ENCODE measurements around the gene NTRK2.

The NTRK2 gene

DNA sequence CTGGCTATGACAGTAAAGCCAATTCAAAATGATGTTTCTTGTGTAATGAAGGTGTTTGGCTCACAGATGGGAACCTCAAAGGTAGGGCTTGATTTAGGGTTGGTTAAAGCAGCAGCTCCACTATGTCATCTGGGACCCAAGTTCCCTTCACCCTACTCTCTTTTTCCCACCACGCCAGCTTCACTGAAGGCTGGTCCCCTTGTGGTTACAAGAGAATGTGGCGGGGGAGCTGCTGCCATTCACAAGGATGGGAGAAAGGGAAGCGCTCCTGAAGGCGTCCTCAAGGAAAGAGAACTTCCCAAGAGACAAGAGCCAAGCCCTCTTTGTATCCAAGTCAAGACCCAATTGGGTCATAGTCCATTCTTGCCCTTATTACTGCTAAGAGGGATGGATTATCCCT, 72.7 kb downstream of the NTRK2 start:
- no peak for DNase-seq

- no peak for DNase-seq
Observed at GRCh38 chr9:84744195-84744594, 74.7 kb downstream of the NTRK2 start.

DNA sequence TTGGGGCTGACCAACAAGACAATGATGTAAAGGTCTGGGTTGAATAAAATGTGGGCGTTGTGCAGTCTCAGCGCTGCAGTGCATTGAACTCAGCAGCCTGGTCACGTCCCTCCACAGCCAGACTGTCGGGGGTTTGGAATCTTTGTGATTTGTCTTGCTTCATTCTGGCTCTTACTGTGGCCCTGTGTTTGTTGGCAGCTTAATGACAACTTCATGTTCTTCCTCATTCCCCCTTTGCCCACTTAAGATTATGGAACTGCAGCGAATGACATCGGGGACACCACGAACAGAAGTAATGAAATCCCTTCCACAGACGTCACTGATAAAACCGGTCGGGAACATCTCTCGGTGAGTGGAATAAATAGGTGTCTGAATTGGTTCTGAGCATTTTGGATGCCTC, 75.2 kb downstream of the NTRK2 start:
- no peak for DNase-seq

- no peak for DNase-seq
Observed at GRCh38 chr9:84748112-84748511, 78.6 kb downstream of the NTRK2 start.

DNA sequence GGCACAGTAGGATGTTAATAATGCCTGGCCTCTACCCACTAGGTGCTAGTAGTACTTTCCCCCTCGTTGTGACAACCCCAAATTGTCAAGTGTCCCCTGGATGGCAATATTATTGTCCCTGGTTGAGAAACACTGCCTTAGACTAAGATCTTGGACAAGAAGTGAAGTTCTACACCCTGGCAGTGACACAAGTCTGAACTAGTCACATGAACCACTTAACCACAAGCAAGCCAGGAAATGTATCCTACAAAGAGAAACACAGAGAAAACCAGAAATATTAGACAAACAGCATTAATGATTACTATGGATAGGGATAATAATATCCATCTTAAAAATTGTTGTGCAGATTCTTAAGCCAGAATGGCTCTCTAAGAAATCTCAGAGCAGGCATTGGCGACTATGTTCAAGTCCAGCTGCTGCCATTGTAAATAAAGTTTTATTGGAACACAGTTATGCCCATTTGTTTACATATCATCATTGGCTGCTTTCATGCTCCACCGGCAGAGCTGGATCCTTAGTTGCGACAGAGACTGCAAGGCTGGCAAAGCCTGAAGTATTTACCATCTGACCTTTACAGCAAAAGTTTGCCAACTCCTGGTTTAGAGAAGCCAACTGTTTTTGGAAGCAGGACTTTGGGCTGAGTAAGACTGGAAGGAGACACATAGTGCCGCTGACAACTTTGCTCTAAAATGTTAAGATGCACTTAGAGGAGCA, 80.8 kb downstream of the NTRK2 start:
- no peak for DNase-seq

GRCh38 chr9:84751921-84752320, 82.4 kb downstream of the NTRK2 start:
- DNase-seq = no peak

- DNase-seq = no peak
Observed at GRCh38 chr9:84754461-84754860, 84.9 kb downstream of the NTRK2 start.

GRCh38 chr9:84754881-84755280, 85.4 kb downstream of the NTRK2 start:
- DNase-seq = no peak

DNA sequence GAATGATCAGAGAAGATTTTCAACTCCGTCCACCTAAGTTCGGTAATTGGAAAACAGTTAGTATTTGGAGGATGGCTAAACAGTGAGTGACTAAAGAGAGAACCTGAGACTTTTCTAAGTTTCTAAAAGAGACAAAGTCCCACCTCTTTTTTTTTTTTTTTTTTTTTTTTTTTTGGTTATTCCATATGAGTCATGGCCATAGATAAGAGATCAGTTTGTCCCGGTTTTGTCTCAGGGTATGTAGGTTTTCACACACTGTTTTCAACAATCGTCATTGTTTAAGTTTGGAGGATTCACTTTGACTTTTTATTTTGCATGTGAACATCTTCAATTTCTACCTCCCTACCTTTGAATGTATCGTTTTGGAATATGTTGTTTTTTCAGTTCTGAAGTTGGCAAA, 85.9 kb downstream of the NTRK2 start:
- no peak for DNase-seq

GRCh38 chr9:84756171-84756570, 86.6 kb downstream of the NTRK2 start:
- no peak for DNase-seq

DNA sequence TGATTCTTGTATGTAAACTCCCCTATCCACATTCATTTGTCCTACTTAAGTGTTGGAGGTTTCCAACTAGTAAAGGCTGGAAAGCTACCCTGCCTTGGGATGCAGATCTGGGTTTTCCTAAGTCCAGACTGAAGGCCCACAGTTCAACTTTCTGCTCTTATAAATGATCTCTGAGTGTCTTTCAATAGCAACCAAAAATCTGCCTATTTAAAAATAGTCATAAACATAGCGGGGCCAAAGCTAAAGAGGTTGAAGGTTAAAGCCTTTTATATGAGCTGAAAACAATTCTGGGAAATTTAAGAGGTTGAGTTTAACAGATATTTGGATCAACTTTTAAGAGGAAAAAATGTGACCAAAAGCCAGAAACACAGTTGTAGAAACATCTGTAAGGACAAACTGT, 87.2 kb downstream of the NTRK2 start:
- DNase-seq = no peak

GRCh38 chr9:84758817-84759216, 89.3 kb downstream of the NTRK2 start:
- no peak for DNase-seq

- no peak for DNase-seq
Observed at GRCh38 chr9:84759300-84759750, 89.8 kb downstream of the NTRK2 start.

- DNase-seq = no peak
Observed at GRCh38 chr9:84759804-84760203, 90.3 kb downstream of the NTRK2 start.

- DNase-seq = no peak
Observed at GRCh38 chr9:84761137-84761808, 91.7 kb downstream of the NTRK2 start.

DNA sequence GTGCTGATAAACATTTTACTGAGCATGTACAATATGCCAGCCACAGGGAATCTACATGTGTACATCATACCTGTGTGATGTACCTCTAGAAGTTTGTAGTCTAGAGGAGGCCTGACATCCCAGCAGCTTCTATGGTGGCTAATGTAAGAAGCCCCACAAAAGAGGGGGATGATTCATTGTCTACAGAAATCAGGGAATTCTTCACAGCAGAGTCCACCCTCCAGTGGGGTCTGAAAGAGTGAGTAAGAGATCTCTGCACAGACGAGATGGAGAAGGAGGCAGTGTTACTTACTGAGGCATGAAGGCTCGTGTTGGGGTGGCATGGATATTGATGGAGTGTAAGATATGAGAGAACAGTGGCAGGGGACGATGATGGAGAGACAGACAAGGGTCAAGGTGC, 103.0 kb downstream of the NTRK2 start:
- DNase-seq = no peak

DNA sequence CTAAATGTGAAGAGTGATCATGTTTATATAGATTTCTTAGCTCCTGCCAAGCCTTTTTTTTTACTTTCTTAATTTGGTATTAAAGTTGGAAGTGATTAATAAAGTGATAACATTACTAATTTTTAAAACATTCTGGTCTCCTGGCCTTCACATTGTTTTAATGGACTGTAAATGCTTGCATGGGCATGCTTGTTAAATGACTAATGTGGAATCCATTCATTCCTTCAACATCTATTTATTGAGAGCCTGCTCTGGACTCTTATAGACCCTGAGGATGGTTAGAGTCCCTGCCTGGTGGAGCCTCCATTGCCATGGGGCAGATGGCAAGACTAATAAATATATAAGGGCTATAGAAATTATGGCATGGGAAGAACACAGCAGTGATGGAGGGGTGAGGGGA, 103.5 kb downstream of the NTRK2 start:
- DNase-seq = no peak

- DNase-seq = no peak
Observed at GRCh38 chr9:84775056-84775643, 105.6 kb downstream of the NTRK2 start.

- no peak for DNase-seq
Observed at GRCh38 chr9:84778570-84778969, 109.0 kb downstream of the NTRK2 start.

GRCh38 chr9:84779883-84780282, 110.4 kb downstream of the NTRK2 start:
- no peak for DNase-seq

- DNase-seq = no peak
Observed at GRCh38 chr9:84780385-84780784, 110.9 kb downstream of the NTRK2 start.

DNA sequence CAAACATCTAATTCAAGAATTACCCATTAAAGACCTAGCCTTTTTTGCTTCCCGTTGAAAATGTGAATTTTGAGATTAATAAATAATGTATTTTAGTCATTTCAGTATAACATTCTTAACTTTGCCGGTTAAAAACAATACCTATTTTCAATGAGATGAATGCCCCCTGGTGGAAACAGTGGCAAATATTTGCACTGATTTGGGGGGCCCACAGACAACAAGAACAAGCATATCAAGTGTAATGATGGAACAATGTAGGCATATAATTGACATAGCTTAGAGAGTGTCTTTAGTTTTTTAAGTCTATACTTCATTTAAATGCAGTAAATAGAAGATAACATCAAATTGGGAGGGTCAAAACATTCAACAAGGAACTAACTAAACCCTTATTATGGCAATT, 111.9 kb downstream of the NTRK2 start:
- peak; percentile 9 for DNase-seq

DNA sequence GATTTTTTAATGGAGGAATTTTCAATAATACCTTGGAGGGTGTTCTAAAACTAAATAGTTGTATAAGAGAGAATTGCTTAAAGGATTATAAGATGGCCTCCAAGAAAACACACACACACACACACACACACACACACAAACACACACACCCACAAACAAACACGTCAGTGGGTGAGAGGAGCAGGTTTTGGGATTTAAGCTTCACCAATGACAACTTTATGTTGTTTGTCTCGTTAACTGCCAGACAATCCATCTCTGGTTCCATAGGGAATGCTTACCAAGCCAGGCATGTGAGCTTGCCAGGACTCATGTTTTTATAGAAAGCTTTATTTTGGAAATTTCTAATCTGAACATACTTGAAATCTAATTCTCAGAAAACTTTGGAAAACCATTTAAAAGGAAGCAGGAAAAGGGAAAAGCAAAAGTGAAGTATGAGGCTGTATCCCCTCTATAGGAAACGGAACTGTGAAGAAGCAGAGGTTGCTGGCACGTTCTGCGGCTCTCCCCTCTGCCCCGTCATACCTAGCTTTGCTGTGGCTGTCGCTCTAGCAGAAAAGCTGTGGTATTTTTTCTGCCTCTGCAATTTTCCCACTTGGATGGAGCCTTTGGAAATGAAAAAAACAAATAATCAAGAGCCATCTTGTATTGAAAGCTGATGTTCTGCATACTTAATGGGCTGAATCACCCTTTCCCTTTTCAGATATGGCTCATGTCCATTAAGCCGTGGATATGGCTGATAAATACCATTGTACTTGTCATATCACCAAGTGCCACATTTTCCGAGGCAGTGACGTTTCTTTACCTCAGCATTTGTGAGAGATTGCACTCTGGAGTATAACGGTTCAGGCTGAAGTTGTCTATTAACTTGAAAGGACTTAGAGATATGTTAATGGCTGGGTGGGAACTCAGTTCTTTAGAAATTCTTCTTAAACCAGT, 112.7 kb downstream of the NTRK2 start:
- no peak for DNase-seq
